ENCODE measurements around the gene MBD3L4. TPM values are rescaled to one million over a fixed set of nuclear protein-coding genes. Genes with fewer than 3 reads are reported as not detected.

The MBD3L4 gene
- polyA plus RNA-seq, 2 donors, result not detected

GRCh38 chr19:7007859-7008258, 32.1 kb downstream of the MBD3L4 start:
- Histone ChIP-seq H3K4me1 (ENCODE audit: control insufficient read depth in 2 of 2, insufficient read depth in 2 of 2, low read length in 1 of 2) (no peaks in the 10 kb centered on the region), H3K9me3 (ENCODE audit: control insufficient read depth in 2 of 2, insufficient read depth in 1 of 2, low read depth in 1 of 2, low read length in 1 of 2) (no peaks in the 10 kb centered on the region), H3K27ac (ENCODE audit: low read depth in 2 of 2, low read length in 1 of 2) (no peak overlapping the region), H3K36me3 (ENCODE audit: control insufficient read depth in 2 of 2, insufficient read depth in 2 of 2, low read length in 1 of 2) (no peaks in the 10 kb centered on the region), H3K4me3 (ENCODE audit: low read depth in 1 of 2, low read length in 2 of 2) (no peak overlapping the region), H3K27me3 (ENCODE audit: control insufficient read depth in 1 of 2, insufficient read depth in 2 of 2, low read length in 2 of 2) (no peaks in the 10 kb centered on the region)
- WGBS, 2 donors, result 39 to 55% methylated on average over 4 of the region's 4 CpGs

- Histone ChIP-seq H3K27ac (ENCODE audit: low read depth in 2 of 2, low read length in 1 of 2) (no peak overlapping the region), H3K9me3 (ENCODE audit: control insufficient read depth in 2 of 2, insufficient read depth in 1 of 2, low read depth in 1 of 2, low read length in 1 of 2) (no peaks in the 10 kb centered on the region)
- WGBS, 2 donors, result 81 to 82% methylated on average over 11 of the region's 11 CpGs
These were observed 33.8 kb downstream of the MBD3L4 start for GRCh38 chr19:7006135-7006704.

GRCh38 chr19:7004313-7004931, 35.6 kb downstream of the MBD3L4 start:
- Histone ChIP-seq H3K27me3 (ENCODE audit: control insufficient read depth in 1 of 2, insufficient read depth in 2 of 2, low read length in 2 of 2) (no peaks in the 10 kb centered on the region), H3K9me3 (ENCODE audit: control insufficient read depth in 2 of 2, insufficient read depth in 1 of 2, low read depth in 1 of 2, low read length in 1 of 2) (no peaks in the 10 kb centered on the region), H3K4me3 (ENCODE audit: low read depth in 1 of 2, low read length in 2 of 2) (no peak overlapping the region), H3K27ac (ENCODE audit: low read depth in 2 of 2, low read length in 1 of 2) (no peak overlapping the region), H3K36me3 (ENCODE audit: control insufficient read depth in 2 of 2, insufficient read depth in 2 of 2, low read length in 1 of 2) (no peaks in the 10 kb centered on the region), H3K4me1 (ENCODE audit: control insufficient read depth in 2 of 2, insufficient read depth in 2 of 2, low read length in 1 of 2) (no peaks in the 10 kb centered on the region)
- 55 to 58% methylated on average over 18 of the region's 18 CpGs for WGBS, 2 donors

More at GRCh38 chr19:7006135-7006704, 33.8 kb downstream of the MBD3L4 start:
- Histone ChIP-seq H3K27me3 (ENCODE audit: control insufficient read depth in 1 of 2, insufficient read depth in 2 of 2, low read length in 2 of 2) (no peaks in the 10 kb centered on the region), H3K4me1 (ENCODE audit: control insufficient read depth in 2 of 2, insufficient read depth in 2 of 2, low read length in 1 of 2) (no peaks in the 10 kb centered on the region), H3K4me3 (ENCODE audit: low read depth in 1 of 2, low read length in 2 of 2) (no peak overlapping the region), H3K36me3 (ENCODE audit: control insufficient read depth in 2 of 2, insufficient read depth in 2 of 2, low read length in 1 of 2) (no peaks in the 10 kb centered on the region)

- H3K27me3 ChIP-seq (ENCODE audit: control insufficient read depth in 1 of 2, insufficient read depth in 2 of 2, low read length in 2 of 2), result no peaks in the 10 kb centered on the region
- H3K27ac ChIP-seq (ENCODE audit: low read depth in 2 of 2, low read length in 1 of 2), result no peak overlapping the region
- no peak overlapping the region for H3K4me3 ChIP-seq (ENCODE audit: low read depth in 1 of 2, low read length in 2 of 2)
- no peaks in the 10 kb centered on the region for H3K36me3 ChIP-seq (ENCODE audit: control insufficient read depth in 2 of 2, insufficient read depth in 2 of 2, low read length in 1 of 2)
- H3K9me3 ChIP-seq (ENCODE audit: control insufficient read depth in 2 of 2, insufficient read depth in 1 of 2, low read depth in 1 of 2, low read length in 1 of 2), result no peaks in the 10 kb centered on the region
- 71 to 81% methylated on average over 1 of the region's 1 CpG for WGBS, 2 donors
- no peaks in the 10 kb centered on the region for H3K4me1 ChIP-seq (ENCODE audit: control insufficient read depth in 2 of 2, insufficient read depth in 2 of 2, low read length in 1 of 2)
These were observed 39.2 kb downstream of the MBD3L4 start for GRCh38 chr19:7000816-7001215.

DNA sequence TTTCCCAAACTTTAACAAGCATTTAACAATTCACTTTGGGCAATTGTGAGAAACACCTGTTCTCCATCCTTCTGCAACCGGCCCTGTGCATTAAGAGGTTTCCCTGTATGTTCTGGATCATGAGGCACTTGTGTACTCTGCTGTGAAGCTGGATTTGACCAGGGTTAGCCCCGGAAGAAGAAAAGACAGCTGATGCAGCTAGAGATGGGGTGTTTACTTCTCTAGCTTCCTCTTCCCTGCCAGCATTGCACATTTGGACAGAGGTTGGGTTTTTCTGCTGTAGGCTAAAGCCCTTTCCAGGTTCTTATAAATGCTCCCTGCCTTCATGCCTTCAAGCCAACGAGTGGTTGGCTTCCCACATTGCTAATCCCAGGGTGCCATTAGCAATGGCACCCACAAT, 39.6 kb downstream of the MBD3L4 start:
- Histone ChIP-seq H3K4me3 (ENCODE audit: low read depth in 1 of 2, low read length in 2 of 2) (no peak overlapping the region), H3K9me3 (ENCODE audit: control insufficient read depth in 2 of 2, insufficient read depth in 1 of 2, low read depth in 1 of 2, low read length in 1 of 2) (peaks cover 0 to 2% of the 10 kb centered on the region in 2 donors), H3K27ac (ENCODE audit: low read depth in 2 of 2, low read length in 1 of 2) (no peak overlapping the region), H3K36me3 (ENCODE audit: control insufficient read depth in 2 of 2, insufficient read depth in 2 of 2, low read length in 1 of 2) (no peaks in the 10 kb centered on the region), H3K4me1 (ENCODE audit: control insufficient read depth in 2 of 2, insufficient read depth in 2 of 2, low read length in 1 of 2) (peaks cover 0 to 2% of the 10 kb centered on the region in 2 donors), H3K27me3 (ENCODE audit: control insufficient read depth in 1 of 2, insufficient read depth in 2 of 2, low read length in 2 of 2) (no peaks in the 10 kb centered on the region)
- 55 to 62% methylated on average over 3 of the region's 3 CpGs for WGBS, 2 donors

- Histone ChIP-seq H3K9me3 (ENCODE audit: control insufficient read depth in 2 of 2, insufficient read depth in 1 of 2, low read depth in 1 of 2, low read length in 1 of 2) (peaks cover 0 to 5% of the 10 kb centered on the region in 2 donors), H3K36me3 (ENCODE audit: control insufficient read depth in 2 of 2, insufficient read depth in 2 of 2, low read length in 1 of 2) (no peaks in the 10 kb centered on the region), H3K27ac (ENCODE audit: low read depth in 2 of 2, low read length in 1 of 2) (no peak overlapping the region), H3K4me3 (ENCODE audit: low read depth in 1 of 2, low read length in 2 of 2) (no peak overlapping the region), H3K27me3 (ENCODE audit: control insufficient read depth in 1 of 2, insufficient read depth in 2 of 2, low read length in 2 of 2) (no peaks in the 10 kb centered on the region), H3K4me1 (ENCODE audit: control insufficient read depth in 2 of 2, insufficient read depth in 2 of 2, low read length in 1 of 2) (peaks cover 0 to 2% of the 10 kb centered on the region in 2 donors)
- 72 to 77% methylated on average over 7 of the region's 7 CpGs for WGBS, 2 donors
These were observed 40.0 kb downstream of the MBD3L4 start for GRCh38 chr19:6999933-7000332.

DNA sequence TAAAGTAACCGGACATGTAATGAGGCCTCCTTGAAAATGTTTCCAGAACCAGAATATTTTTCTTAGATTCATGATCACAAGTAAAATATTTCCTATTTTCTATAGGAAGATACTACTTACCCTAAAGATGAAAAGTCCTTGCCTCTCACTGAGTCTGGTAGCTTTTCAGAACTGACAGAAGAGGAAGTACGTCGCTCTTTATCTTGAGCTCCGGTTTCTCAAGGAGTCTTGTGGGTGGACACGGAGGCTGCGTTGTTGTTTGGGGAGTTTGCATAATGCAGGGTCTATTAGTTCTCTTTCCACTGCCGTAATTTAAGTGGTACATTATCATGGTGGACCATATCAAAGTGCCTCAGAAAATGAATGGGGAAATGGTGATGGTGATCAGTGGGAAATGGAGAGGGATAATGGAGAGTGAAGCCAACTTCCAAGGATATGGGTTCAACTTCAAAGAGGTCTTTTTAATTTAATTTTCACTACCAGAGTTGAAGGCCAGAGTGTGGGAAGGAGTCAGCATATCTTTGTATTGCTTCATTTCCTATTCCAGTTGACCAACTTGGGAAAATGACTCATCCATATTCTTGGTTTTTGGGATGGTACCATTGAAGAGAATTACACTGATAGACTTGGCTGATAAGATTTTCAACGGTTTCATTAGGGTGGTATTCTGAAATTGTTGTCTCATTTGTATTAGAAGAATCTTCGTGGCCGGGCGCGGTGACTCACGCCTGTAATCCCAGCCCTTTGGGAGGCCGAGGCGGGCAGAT, 42.1 kb downstream of the MBD3L4 start:
- Histone ChIP-seq H3K36me3 (ENCODE audit: control insufficient read depth in 2 of 2, insufficient read depth in 2 of 2, low read length in 1 of 2) (no peaks in the 10 kb centered on the region), H3K4me1 (ENCODE audit: control insufficient read depth in 2 of 2, insufficient read depth in 2 of 2, low read length in 1 of 2) (peaks cover 0 to 2% of the 10 kb centered on the region in 2 donors), H3K27me3 (ENCODE audit: control insufficient read depth in 1 of 2, insufficient read depth in 2 of 2, low read length in 2 of 2) (no peaks in the 10 kb centered on the region), H3K27ac (ENCODE audit: low read depth in 2 of 2, low read length in 1 of 2) (no peak overlapping the region), H3K4me3 (ENCODE audit: low read depth in 1 of 2, low read length in 2 of 2) (no peak overlapping the region), H3K9me3 (ENCODE audit: control insufficient read depth in 2 of 2, insufficient read depth in 1 of 2, low read depth in 1 of 2, low read length in 1 of 2) (peaks cover 0 to 5% of the 10 kb centered on the region in 2 donors)
- WGBS, 2 donors, result 83 to 87% methylated on average over 15 of the region's 15 CpGs

DNA sequence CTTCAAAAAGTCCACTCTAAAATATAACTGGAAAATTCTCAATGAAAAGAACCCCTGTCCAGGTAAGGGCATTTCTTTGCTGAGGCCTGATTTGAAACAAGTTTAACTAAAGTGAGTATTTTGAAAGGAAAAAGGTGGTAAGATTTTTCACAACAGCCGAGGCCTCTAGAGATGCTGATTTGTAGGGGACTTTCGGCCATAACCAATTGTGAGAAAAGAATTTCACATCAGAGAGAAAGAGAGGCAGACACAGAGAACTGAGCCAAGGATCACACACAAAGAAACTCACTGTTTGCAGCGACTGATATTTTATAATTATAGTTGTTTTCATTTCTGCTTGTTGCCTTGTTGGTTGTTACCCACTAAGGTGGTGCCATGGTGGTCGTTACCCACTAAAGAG, 43.2 kb downstream of the MBD3L4 start:
- H3K4me1 ChIP-seq (ENCODE audit: control insufficient read depth in 2 of 2, insufficient read depth in 2 of 2, low read length in 1 of 2), result peaks cover 0 to 2% of the 10 kb centered on the region in 2 donors
- no peaks in the 10 kb centered on the region for H3K27me3 ChIP-seq (ENCODE audit: control insufficient read depth in 1 of 2, insufficient read depth in 2 of 2, low read length in 2 of 2)
- H3K4me3 ChIP-seq (ENCODE audit: low read depth in 1 of 2, low read length in 2 of 2), result no peak overlapping the region
- H3K36me3 ChIP-seq (ENCODE audit: control insufficient read depth in 2 of 2, insufficient read depth in 2 of 2, low read length in 1 of 2), result no peaks in the 10 kb centered on the region
- H3K9me3 ChIP-seq (ENCODE audit: control insufficient read depth in 2 of 2, insufficient read depth in 1 of 2, low read depth in 1 of 2, low read length in 1 of 2), result peaks cover 0 to 5% of the 10 kb centered on the region in 2 donors
- no peak overlapping the region for H3K27ac ChIP-seq (ENCODE audit: low read depth in 2 of 2, low read length in 1 of 2)
- 59 to 70% methylated on average over 4 of the region's 4 CpGs for WGBS, 2 donors

DNA sequence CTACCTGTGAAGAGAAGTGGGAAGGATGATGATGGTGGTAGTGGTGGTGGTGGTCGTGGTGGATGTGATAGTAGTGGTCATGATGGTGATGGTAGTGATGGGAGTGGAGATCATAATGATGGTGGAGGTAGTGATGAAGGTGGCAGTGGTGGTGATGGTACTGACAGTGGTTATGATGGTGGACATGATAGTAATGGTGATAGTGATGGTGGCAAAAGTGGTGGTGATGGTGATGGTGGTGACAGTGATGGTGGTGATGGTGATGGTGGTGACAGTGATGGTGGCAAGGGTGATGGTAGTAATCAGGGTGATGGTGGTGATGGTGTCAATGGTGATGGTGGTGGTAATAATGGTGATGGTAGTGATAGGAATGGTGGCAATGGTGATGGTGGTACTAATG, 44.9 kb downstream of the MBD3L4 start:
- H3K4me3 ChIP-seq (ENCODE audit: low read depth in 1 of 2, low read length in 2 of 2), result no peak overlapping the region
- no peaks in the 10 kb centered on the region for H3K27me3 ChIP-seq (ENCODE audit: control insufficient read depth in 1 of 2, insufficient read depth in 2 of 2, low read length in 2 of 2)
- no peak overlapping the region for H3K27ac ChIP-seq (ENCODE audit: low read depth in 2 of 2, low read length in 1 of 2)
- peaks cover 0 to 2% of the 10 kb centered on the region in 2 donors for H3K4me1 ChIP-seq (ENCODE audit: control insufficient read depth in 2 of 2, insufficient read depth in 2 of 2, low read length in 1 of 2)
- H3K36me3 ChIP-seq (ENCODE audit: control insufficient read depth in 2 of 2, insufficient read depth in 2 of 2, low read length in 1 of 2), result no peaks in the 10 kb centered on the region
- 67 to 75% methylated on average over 1 of the region's 1 CpG for WGBS, 2 donors
- peaks cover 0 to 5% of the 10 kb centered on the region in 2 donors for H3K9me3 ChIP-seq (ENCODE audit: control insufficient read depth in 2 of 2, insufficient read depth in 1 of 2, low read depth in 1 of 2, low read length in 1 of 2)
